IMR-90 (cell line): Measurements from ENCODE around the gene SLC1A1.

Experiments used
- BHLHE40 ChIP-seq: fragments of 150-350 bp; IDR thresholded peaks from 2 replicates; pipeline ENCODE4 v1.6.1; 2016; ENCODE audit warnings: mild to moderate bottlenecking, low read depth, low read length
- CEBPB ChIP-seq: IDR thresholded peaks from 2 replicates; pipeline ENCODE4 v1.6.1; 2012; ENCODE audit warnings: low read depth, low read length, improper control_type of control experiment
- CHD1 ChIP-seq: IDR thresholded peaks from 2 replicates; pipeline ENCODE4 v1.6.1; 2012; ENCODE audit warnings: low read depth, low read length, improper control_type of control experiment
- CTCF ChIP-seq: conservative IDR thresholded peaks from 2 replicates; pipeline ENCODE4 v1.5.1; 2012; ENCODE audit warnings: mild to moderate bottlenecking, low read depth, low read length, improper control_type of control experiment
- FOS ChIP-seq: fragments of 150-350 bp; IDR thresholded peaks from 2 replicates; pipeline ENCODE4 v1.6.1; 2016; ENCODE audit warnings: low read depth, low read length
- MAFK ChIP-seq: IDR thresholded peaks from 2 replicates; pipeline ENCODE4 v1.6.1; 2012; ENCODE audit warnings: low read depth, low read length, improper control_type of control experiment
- MAZ ChIP-seq: IDR thresholded peaks from 2 replicates; pipeline ENCODE4 v1.6.1; 2012; ENCODE audit warnings: low read depth, mild to moderate bottlenecking, low read length, improper control_type of control experiment, moderate library complexity, borderline replicate concordance
- MXI1 ChIP-seq: IDR thresholded peaks from 2 replicates; pipeline ENCODE4 v1.6.1; 2012; ENCODE audit warnings: low read depth, mild to moderate bottlenecking, low read length, moderate library complexity, borderline replicate concordance
- POLR2A ChIP-seq: IDR thresholded peaks from 2 replicates; pipeline ENCODE4 v1.6.1; 2012; ENCODE audit warnings: mild to moderate bottlenecking, low read depth, low read length
- RAD21 ChIP-seq: IDR thresholded peaks from 2 replicates; pipeline ENCODE4 v1.6.1; 2012; ENCODE audit warnings: low read length, improper control_type of control experiment
- RCOR1 ChIP-seq: IDR thresholded peaks from 2 replicates; pipeline ENCODE4 v1.6.1; 2012; ENCODE audit warnings: mild to moderate bottlenecking, low read length, improper control_type of control experiment; ENCODE audit not compliant: insufficient replicate concordance
- RFX5 ChIP-seq: IDR thresholded peaks from 2 replicates; pipeline ENCODE4 v1.8.0; 2012; ENCODE audit warnings: low read depth, mild to moderate bottlenecking, low read length, moderate library complexity
- USF2 ChIP-seq: fragments of 150-350 bp; IDR thresholded peaks from 2 replicates; pipeline ENCODE4 v1.6.1; 2017; ENCODE audit warnings: mild to moderate bottlenecking, antibody characterized with exemption, low read length, low read depth
- TF ChIP-seq, protein P1 (sequence below): fragments of 150-350 bp; IDR thresholded peaks from 2 replicates; pipeline ENCODE4 v1.6.1; 2016; ENCODE audit warnings: low read depth, mild to moderate bottlenecking, low read length, moderate library complexity, borderline replicate concordance

- TF ChIP-seq CTCF: no peak
- TF ChIP-seq RFX5: no peak
- TF ChIP-seq, protein P1, sequence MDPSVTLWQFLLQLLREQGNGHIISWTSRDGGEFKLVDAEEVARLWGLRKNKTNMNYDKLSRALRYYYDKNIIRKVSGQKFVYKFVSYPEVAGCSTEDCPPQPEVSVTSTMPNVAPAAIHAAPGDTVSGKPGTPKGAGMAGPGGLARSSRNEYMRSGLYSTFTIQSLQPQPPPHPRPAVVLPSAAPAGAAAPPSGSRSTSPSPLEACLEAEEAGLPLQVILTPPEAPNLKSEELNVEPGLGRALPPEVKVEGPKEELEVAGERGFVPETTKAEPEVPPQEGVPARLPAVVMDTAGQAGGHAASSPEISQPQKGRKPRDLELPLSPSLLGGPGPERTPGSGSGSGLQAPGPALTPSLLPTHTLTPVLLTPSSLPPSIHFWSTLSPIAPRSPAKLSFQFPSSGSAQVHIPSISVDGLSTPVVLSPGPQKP: no peak
- TF ChIP-seq BHLHE40: no peak
- no peak for TF ChIP-seq POLR2A
- no peak for TF ChIP-seq CHD1
- no peak for TF ChIP-seq USF2
- no peak for TF ChIP-seq FOS
- no peak for TF ChIP-seq RAD21
- TF ChIP-seq MAFK: no peak
- no peak for TF ChIP-seq MAZ
- TF ChIP-seq CEBPB: no peak
- TF ChIP-seq RCOR1: no peak
- TF ChIP-seq MXI1: no peak
Observed at GRCh38 chr9:4575997-4576396, 85.7 kb downstream of the SLC1A1 start.
